ENCODE data around the gene KIAA2012.

- no peak for TF ChIP-seq CTCF (IDR thresholded peaks at IDR 0.05; ENCODE audit: low read length)
- no peak for TF ChIP-seq EZH2 (optimal IDR thresholded peaks at IDR 0.05; ENCODE audit: low read depth, low read length)
- TF ChIP-seq EZH2phosphoT487 (IDR thresholded peaks at IDR 0.05; ENCODE audit: low read length): no peak
These were observed 68.4 kb downstream of the KIAA2012 start for GRCh38 chr2:202141329-202141947.
